Esophagus squamous epithelium (tissue), 5 donors: ENCODE results near the gene FBXO41. TPM values are rescaled to one million over a fixed set of nuclear protein-coding genes. Genes with fewer than 3 reads are reported as not detected.

ENCODE experiments used
- DNase-seq: peaks from one replicate; lab custom pipeline; 2025; lab: John Stamatoyannopoulos, UW
- H3K27ac ChIP-seq, 4 donors: fragments of 200-600 bp; sonication (generic); one replicate each; pipeline ENCODE4 v1.5.1; 2016 to 2019; ENCODE audit warnings: mild to moderate bottlenecking in 1 of 4
- H3K27me3 ChIP-seq, 4 donors: fragments of 200-600 bp; sonication (generic); 1 replicate in 3 of 4; 2 replicates in 1 of 4; pipeline versions ENCODE4 v1.5.1 to v1.6.0; 2017 to 2021; ENCODE audit warnings: antibody characterized with exemption in 1 of 4
- H3K36me3 ChIP-seq, 3 donors: fragments of 200-600 bp; sonication (generic); one replicate each; pipeline ENCODE4 v1.5.1; 2016 to 2019
- H3K4me1 ChIP-seq, 3 donors: fragments of 200-600 bp; sonication (generic); one replicate each; pipeline ENCODE4 v1.5.1; 2017 to 2019
- H3K4me3 ChIP-seq, 4 donors: fragments of 200-600 bp; sonication (generic); 1 replicate in 3 of 4; 2 replicates in 1 of 4; pipeline ENCODE4 v1.5.1; 2016 to 2019; ENCODE audit warnings: mild to moderate bottlenecking in 2 of 4, moderate library complexity in 1 of 4
- H3K9me3 ChIP-seq, 3 donors: fragments of 200-600 bp; sonication (generic); one replicate each; pipeline ENCODE4 v1.5.1; 2016 to 2019
- CTCF ChIP-seq, 6 experiments: fragments of 450-650 bp in 4 of 6; fragments of 200-600 bp in 2 of 6; sonication (generic) in 2 of 6; IDR thresholded peaks; one replicate each; pipeline ENCODE4 v1.5.1; 2016 to 2019; ENCODE audit warnings: antibody characterized with exemption in 6 of 6, mild to moderate bottlenecking in 4 of 6, moderate library complexity in 4 of 6
- POLR2A ChIP-seq, 4 donors: fragments of 450-650 bp; IDR thresholded peaks; one replicate each; pipeline ENCODE4 v1.6.1; 2017; ENCODE audit warnings: antibody characterized with exemption in 4 of 4, mild to moderate bottlenecking in 4 of 4, moderate library complexity in 3 of 4
- WGBS, 2 donors: methylation state at CpG; one replicate each; pipeline ENCODE4 v1.1.5; 2018; 5-methylcytosine and 5-hydroxymethylcytosine counted together
- intact Hi-C: fragments of 100-400 bp; cut with DNase I; formaldehyde crosslinking; loops from one replicate; pipeline ENCODE4 v1.15.0; 2022
- total RNA-seq, 4 donors: library from RNA; depleted of rRNA; stranded (reverse); fragments of >200 nt; gene quantifications; one replicate each; pipeline ENCODE4 v1.1.0, GENCODE V29; 2016
- donor health status: DM: yes; HTN: yes; CAD: no.

Gene FBXO41
- total RNA-seq, 4 donors from 2014 or later, result 1.1 to 2.3 (median 1.3) TPM

GRCh38 chr2:73290049-73290839 lies 6.0 kb upstream of the FBXO41 start:
- Histone ChIP-seq H3K4me1 (peaks cover 12 to 34% (median 25%) of the 10 kb centered on the region in 3 donors), H3K27me3 (peaks cover 19 to 100% (median 24%) of the 10 kb centered on the region in 4 donors)

DNA sequence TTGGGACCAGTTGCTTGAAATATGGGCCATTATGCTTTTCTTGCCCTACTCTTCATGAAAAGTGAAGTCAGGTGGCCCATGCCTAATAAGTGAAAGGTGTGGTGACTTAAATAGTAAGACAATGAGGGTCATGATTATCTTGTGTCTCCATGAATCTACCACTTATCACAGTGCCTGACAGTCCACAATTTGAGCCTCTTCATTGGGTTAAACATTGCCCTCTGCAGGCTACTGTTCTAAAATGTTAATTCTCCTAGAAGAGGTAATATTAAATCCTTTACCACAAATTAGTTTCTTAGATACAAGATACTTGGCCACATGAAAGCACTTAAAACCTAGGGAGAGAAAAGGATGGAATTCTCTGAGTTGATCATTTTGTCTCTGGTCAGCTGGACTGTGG lies 5.0 kb upstream of the FBXO41 start:
- Histone ChIP-seq H3K27me3 (peaks cover 14 to 100% (median 21%) of the 10 kb centered on the region in 4 donors), H3K4me3 (no peak overlapping the region), H3K4me1 (peaks cover 20 to 43% (median 33%) of the 10 kb centered on the region in 3 donors), H3K36me3 (no peaks in the 10 kb centered on the region), H3K9me3 (no peaks in the 10 kb centered on the region), H3K27ac (no peak overlapping the region)
- no peak for DNase-seq
- TF ChIP-seq POLR2A (IDR thresholded peaks at IDR 0.05) (no peak), CTCF (IDR thresholded peaks at IDR 0.05) (no peak)
- intact Hi-C loops, result no loop called here

More at GRCh38 chr2:73290049-73290839, 6.0 kb upstream of the FBXO41 start:
- DNase-seq, result no peak
- 56 to 63% methylated on average over 6 of the region's 6 CpGs for WGBS, 2 donors
- intact Hi-C loops, result no loop called here
- Histone ChIP-seq H3K36me3 (no peaks in the 10 kb centered on the region), H3K9me3 (no peaks in the 10 kb centered on the region), H3K4me3 (no peak overlapping the region), H3K27ac (no peak overlapping the region)
- no peak for TF ChIP-seq POLR2A (IDR thresholded peaks at IDR 0.05)
- peak; percentile 14 to 52 (median 36) for TF ChIP-seq CTCF (IDR thresholded peaks at IDR 0.05)

DNA sequence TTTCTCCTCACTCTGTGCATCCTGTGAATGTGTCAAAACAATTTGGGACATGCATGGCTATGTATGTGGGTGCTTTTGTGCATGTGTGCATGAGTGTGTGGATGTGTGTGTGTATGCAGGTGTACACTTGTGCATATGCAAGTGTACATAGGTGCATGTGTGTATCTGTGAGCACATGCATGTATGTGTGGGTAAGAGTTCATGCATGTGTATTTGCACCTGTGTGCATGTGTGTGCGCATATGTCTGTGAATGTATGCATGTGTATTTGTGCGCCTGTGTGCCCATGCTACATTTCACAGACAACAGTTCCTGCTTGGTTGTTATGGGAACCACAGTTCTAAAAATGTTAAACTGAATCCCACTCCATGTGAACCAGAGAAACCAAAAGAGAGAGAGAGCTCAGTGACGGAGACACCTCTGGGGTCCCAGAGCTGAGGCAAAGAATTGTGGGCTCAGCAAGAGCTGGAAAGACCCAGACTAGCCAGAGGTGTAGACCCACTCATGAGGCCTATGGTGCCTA lies 1.9 kb upstream of the FBXO41 start:
- TF ChIP-seq POLR2A (IDR thresholded peaks at IDR 0.05), result no peak
- no peak for TF ChIP-seq CTCF (IDR thresholded peaks at IDR 0.05)
- intact Hi-C loops, result no loop called here
- no peak overlapping the region for H3K27ac ChIP-seq
- H3K4me1 ChIP-seq, result peaks cover 20 to 27% (median 23%) of the 10 kb centered on the region in 3 donors
- no peak for DNase-seq
- H3K27me3 ChIP-seq, result peaks cover 0 to 81% (median 2%) of the 10 kb centered on the region in 4 donors
- WGBS, 2 donors, result 89 to 92% methylated on average over 3 of the region's 3 CpGs
- no peaks in the 10 kb centered on the region for H3K36me3 ChIP-seq
- H3K9me3 ChIP-seq, result no peaks in the 10 kb centered on the region
- H3K4me3 ChIP-seq, result no peak overlapping the region

GRCh38 chr2:73285159-73285739 lies 971 bp upstream of the FBXO41 start:
- Histone ChIP-seq H3K4me1 (peaks cover 18 to 23% (median 19%) of the 10 kb centered on the region in 3 donors), H3K27me3 (peaks cover 0 to 72% (median 0%) of the 10 kb centered on the region in 4 donors), H3K4me3 (peak overlapping the region in 3 of 4 donors; percentile 55 to 78 (median 68)), H3K27ac (peak overlapping the region in 1 of 4 donors; percentile 25), H3K9me3 (no peaks in the 10 kb centered on the region), H3K36me3 (no peaks in the 10 kb centered on the region)
- WGBS, 2 donors, result 56 to 60% methylated on average over 2 to 3 of the region's 5 CpGs
- TF ChIP-seq POLR2A (IDR thresholded peaks at IDR 0.05) (no peak), CTCF (IDR thresholded peaks at IDR 0.05) (no peak)
- DNase-seq, result no peak
- intact Hi-C loops, result no loop called here
